Measurements from ENCODE around the gene FOXP3.

FOXP3 gene

GRCh38 chrX:49273181-49273727 is 8.7 kb upstream of the FOXP3 start:
- DNase-seq = no peak

- no peak for DNase-seq
These were observed 7.9 kb upstream of the FOXP3 start for GRCh38 chrX:49272421-49272820.

GRCh38 chrX:49271341-49271740 is 6.8 kb upstream of the FOXP3 start:
- no peak for DNase-seq

GRCh38 chrX:49270249-49270921 is 5.9 kb upstream of the FOXP3 start:
- no peak for DNase-seq

- no peak for DNase-seq
These were observed 5.3 kb upstream of the FOXP3 start, which contains the start of gene PPP1R3F for GRCh38 chrX:49269767-49270248. PPP1R3F (plus strand) TSS chrX:49269793; CDS start chrX:49269870, 77 bp downstream.

GRCh38 chrX:49269010-49269766 is 4.7 kb upstream of the FOXP3 start:
- DNase-seq = peak; percentile 89

GRCh38 chrX:49268702-49269009 is 4.1 kb upstream of the FOXP3 start:
- no peak for DNase-seq

- no peak for DNase-seq
These were observed 2.3 kb upstream of the FOXP3 start for GRCh38 chrX:49266523-49267445.

GRCh38 chrX:49263631-49264030 is 879 bp downstream of the FOXP3 start:
- DNase-seq = no peak

- no peak for DNase-seq
These were observed 1.9 kb downstream of the FOXP3 start for GRCh38 chrX:49262603-49263002.

- no peak for DNase-seq
These were observed 4.1 kb downstream of the FOXP3 start for GRCh38 chrX:49260221-49260985.

GRCh38 chrX:49258749-49259124 is 5.8 kb downstream of the FOXP3 start:
- no peak for DNase-seq

- no peak for DNase-seq
These were observed 6.4 kb downstream of the FOXP3 start for GRCh38 chrX:49257846-49258748.

- DNase-seq = no peak
These were observed 7.3 kb downstream of the FOXP3 start for GRCh38 chrX:49257074-49257790.

GRCh38 chrX:49256268-49256995 is 8.1 kb downstream of the FOXP3 start:
- DNase-seq = no peak

- DNase-seq = no peak
These were observed 9.9 kb downstream of the FOXP3 start for GRCh38 chrX:49254639-49255038.

GRCh38 chrX:49251325-49251724 is 13.2 kb downstream of the FOXP3 start:
- no peak for DNase-seq

- DNase-seq = no peak
These were observed 13.9 kb downstream of the FOXP3 start for GRCh38 chrX:49250578-49250977.

GRCh38 chrX:49250066-49250465 is 14.4 kb downstream of the FOXP3 start:
- DNase-seq = no peak

- no peak for DNase-seq
These were observed 14.9 kb downstream of the FOXP3 start for GRCh38 chrX:49249616-49250015.

All from NCI-H1436 treated with DMSO at 0.1 percent for 48 hours (cell line).